ENCODE measurements around the gene SRGAP1.
"Not testable (repeated sequence)": the region's sequence is repeated elsewhere in the genome, so short reads cannot be mapped to it uniquely, and the experiment has no call there.

Gene SRGAP1

DNA sequence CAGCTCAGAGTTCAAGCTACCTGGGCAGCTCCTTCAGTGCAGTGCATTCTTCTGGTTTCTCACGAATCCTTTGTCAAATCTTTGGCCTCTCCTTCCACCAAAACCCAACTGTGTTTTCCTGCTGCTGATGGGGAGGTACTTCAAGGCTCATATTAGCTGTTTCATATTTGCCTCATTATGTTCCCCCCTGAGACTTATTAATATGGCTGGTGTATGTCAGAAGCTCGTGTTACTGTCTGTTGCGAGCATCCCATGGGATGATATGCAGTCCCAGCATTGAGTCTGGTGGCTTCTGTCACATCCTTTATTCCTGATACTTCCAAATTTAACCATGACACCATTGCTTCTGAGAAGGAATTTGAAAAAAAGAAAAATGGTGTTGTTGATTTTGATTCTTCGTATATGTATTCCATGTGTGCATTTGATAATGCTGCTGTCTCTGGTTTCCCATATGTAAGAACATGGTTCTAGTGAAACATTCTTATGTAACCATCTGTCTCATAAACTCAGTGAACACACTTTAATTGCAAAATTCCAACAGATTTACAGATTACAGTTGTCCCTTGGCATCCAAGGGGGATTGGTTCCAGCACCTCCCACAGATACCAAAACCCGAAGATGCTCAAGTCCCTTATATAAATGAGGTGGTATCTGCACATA lies 228.5 kb downstream of the SRGAP1 start:
- DNase-seq (ENCODE audit: low read depth in 1 of 2, low spot score in 1 of 2), result no peak
- TF ChIP-seq, protein P1, sequence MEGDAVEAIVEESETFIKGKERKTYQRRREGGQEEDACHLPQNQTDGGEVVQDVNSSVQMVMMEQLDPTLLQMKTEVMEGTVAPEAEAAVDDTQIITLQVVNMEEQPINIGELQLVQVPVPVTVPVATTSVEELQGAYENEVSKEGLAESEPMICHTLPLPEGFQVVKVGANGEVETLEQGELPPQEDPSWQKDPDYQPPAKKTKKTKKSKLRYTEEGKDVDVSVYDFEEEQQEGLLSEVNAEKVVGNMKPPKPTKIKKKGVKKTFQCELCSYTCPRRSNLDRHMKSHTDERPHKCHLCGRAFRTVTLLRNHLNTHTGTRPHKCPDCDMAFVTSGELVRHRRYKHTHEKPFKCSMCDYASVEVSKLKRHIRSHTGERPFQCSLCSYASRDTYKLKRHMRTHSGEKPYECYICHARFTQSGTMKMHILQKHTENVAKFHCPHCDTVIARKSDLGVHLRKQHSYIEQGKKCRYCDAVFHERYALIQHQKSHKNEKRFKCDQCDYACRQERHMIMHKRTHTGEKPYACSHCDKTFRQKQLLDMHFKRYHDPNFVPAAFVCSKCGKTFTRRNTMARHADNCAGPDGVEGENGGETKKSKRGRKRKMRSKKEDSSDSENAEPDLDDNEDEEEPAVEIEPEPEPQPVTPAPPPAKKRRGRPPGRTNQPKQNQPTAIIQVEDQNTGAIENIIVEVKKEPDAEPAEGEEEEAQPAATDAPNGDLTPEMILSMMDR (IDR thresholded peaks at IDR 0.05; ENCODE audit: insufficient read depth, low read length), result no peak
- TF ChIP-seq POLR2AphosphoS5 (IDR thresholded peaks at IDR 0.05; ENCODE audit: low read depth), result no peak
- TF ChIP-seq SPI1 (IDR thresholded peaks at IDR 0.05; ENCODE audit: borderline replicate concordance, low read depth), result no peak
- TF ChIP-seq GABPA (IDR thresholded peaks at IDR 0.05; ENCODE audit: low read depth), result no peak
- TF ChIP-seq, protein P2, sequence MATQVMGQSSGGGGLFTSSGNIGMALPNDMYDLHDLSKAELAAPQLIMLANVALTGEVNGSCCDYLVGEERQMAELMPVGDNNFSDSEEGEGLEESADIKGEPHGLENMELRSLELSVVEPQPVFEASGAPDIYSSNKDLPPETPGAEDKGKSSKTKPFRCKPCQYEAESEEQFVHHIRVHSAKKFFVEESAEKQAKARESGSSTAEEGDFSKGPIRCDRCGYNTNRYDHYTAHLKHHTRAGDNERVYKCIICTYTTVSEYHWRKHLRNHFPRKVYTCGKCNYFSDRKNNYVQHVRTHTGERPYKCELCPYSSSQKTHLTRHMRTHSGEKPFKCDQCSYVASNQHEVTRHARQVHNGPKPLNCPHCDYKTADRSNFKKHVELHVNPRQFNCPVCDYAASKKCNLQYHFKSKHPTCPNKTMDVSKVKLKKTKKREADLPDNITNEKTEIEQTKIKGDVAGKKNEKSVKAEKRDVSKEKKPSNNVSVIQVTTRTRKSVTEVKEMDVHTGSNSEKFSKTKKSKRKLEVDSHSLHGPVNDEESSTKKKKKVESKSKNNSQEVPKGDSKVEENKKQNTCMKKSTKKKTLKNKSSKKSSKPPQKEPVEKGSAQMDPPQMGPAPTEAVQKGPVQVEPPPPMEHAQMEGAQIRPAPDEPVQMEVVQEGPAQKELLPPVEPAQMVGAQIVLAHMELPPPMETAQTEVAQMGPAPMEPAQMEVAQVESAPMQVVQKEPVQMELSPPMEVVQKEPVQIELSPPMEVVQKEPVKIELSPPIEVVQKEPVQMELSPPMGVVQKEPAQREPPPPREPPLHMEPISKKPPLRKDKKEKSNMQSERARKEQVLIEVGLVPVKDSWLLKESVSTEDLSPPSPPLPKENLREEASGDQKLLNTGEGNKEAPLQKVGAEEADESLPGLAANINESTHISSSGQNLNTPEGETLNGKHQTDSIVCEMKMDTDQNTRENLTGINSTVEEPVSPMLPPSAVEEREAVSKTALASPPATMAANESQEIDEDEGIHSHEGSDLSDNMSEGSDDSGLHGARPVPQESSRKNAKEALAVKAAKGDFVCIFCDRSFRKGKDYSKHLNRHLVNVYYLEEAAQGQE (IDR thresholded peaks at IDR 0.05; ENCODE audit: insufficient replicate concordance, low read depth), result no peak
- Histone ChIP-seq H3K27ac (replicated peaks) (no peak overlapping the region), H3K27me3 (ENCODE audit: insufficient read depth, poor library complexity, severe bottlenecking) (no peaks in the 10 kb centered on the region), H3K4me3 (replicated peaks; ENCODE audit: insufficient read depth, low read length) (no peak overlapping the region)

DNA sequence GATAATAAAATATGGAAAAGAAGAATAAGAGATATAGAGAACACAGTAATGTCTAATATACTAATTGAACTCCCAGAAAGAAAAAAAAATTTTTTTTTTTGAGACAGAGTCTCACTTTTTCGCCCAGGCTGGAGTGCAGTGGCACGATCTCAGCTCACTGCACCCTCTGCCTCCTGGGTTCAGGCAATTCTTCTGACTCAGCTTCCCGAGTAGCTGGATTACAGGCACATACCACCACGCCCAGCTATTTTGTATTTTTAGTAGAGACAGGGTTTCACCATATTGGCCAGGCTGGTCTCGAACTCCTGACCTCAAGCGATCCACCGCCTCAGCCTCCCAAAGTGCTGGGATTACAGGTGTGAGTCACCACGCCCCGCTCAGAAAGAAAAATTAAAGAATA lies 232.1 kb downstream of the SRGAP1 start:
- DNase-seq (ENCODE audit: low read depth in 1 of 2, low spot score in 1 of 2); H3K27ac ChIP-seq (replicated peaks); H3K4me3 ChIP-seq (replicated peaks; ENCODE audit: insufficient read depth, low read length); H3K27me3 ChIP-seq (ENCODE audit: insufficient read depth, poor library complexity, severe bottlenecking): not testable (repeated sequence)

- Histone ChIP-seq H3K27ac (replicated peaks) (no peak overlapping the region), H3K27me3 (ENCODE audit: insufficient read depth, poor library complexity, severe bottlenecking) (no peaks in the 10 kb centered on the region), H3K4me3 (replicated peaks; ENCODE audit: insufficient read depth, low read length) (no peak overlapping the region)
- no peak for DNase-seq (ENCODE audit: low read depth in 1 of 2, low spot score in 1 of 2)
- TF ChIP-seq GABPA (IDR thresholded peaks at IDR 0.05; ENCODE audit: low read depth), result no peak
- TF ChIP-seq, protein P1 (IDR thresholded peaks at IDR 0.05; ENCODE audit: insufficient read depth, low read length), result no peak
- TF ChIP-seq SPI1 (IDR thresholded peaks at IDR 0.05; ENCODE audit: borderline replicate concordance, low read depth), result no peak
- TF ChIP-seq, protein P2 (IDR thresholded peaks at IDR 0.05; ENCODE audit: insufficient replicate concordance, low read depth), result no peak
- TF ChIP-seq POLR2AphosphoS5 (IDR thresholded peaks at IDR 0.05; ENCODE audit: low read depth), result no peak
These were observed 233.4 kb downstream of the SRGAP1 start for GRCh38 chr12:64077922-64078321.

DNA sequence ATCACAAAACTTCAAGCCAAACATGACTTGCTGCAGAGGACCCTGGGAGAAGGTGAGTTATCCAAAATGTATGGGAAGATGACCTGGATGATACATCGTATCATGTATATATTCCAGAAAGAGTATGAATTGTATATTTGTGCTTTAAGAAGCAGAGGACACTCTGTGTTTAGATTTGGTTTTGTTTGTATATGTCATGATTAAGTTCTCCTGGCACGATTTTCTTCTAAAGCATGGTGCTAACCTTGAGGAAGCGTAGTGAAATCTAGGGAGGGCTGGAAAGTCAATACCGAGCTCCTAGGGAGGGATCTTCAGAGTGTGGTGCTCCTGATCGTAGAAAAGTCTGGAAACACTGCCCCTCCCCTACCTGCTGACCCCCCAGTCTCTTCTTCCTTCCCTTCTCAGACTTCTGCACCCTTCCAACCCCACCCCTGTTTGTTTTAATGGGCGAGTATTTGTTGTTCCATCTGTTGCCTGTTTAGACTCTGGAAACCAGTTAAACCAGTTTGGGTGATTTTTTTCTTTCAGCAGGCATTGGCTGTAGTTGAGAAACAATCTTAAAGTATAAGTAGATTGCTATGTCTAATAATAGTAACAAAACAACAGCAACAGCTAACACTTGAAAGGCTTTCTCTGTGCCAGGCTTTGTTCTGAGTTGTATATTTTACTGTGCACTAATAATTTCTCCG lies 236.0 kb downstream of the SRGAP1 start:
- Histone ChIP-seq H3K27ac (replicated peaks) (no peak overlapping the region), H3K27me3 (ENCODE audit: insufficient read depth, poor library complexity, severe bottlenecking) (no peaks in the 10 kb centered on the region), H3K4me3 (replicated peaks; ENCODE audit: insufficient read depth, low read length) (no peak overlapping the region)
- no peak for DNase-seq (ENCODE audit: low read depth in 1 of 2, low spot score in 1 of 2)
- no peak for TF ChIP-seq SPI1 (IDR thresholded peaks at IDR 0.05; ENCODE audit: borderline replicate concordance, low read depth)
- TF ChIP-seq, protein P1 (IDR thresholded peaks at IDR 0.05; ENCODE audit: insufficient read depth, low read length), result no peak

Data from HL-60 (cell line).